Upper lobe of left lung (tissue), 6 donors: Measurements from ENCODE around the gene DGKB. TPM values are rescaled to one million over a fixed set of nuclear protein-coding genes. Genes with fewer than 3 reads are reported as not detected.

ENCODE experiments used
- ATAC-seq, 2 donors: fragments of 200-7000 bp; cut with Tn5 transposase; one replicate each; pipeline ENCODE4 v1.9.1; 2022; ENCODE audit warnings: mild to moderate bottlenecking in 2 of 2, moderate library complexity in 2 of 2; ENCODE audit not compliant: low FRiP score in 2 of 2
- DNase-seq, 2 donors: peaks; one replicate each; pipeline ENCODE4 v3.0.0-alpha.2; 2019 to 2020
- H3K27ac ChIP-seq, 4 donors: fragments of 200-600 bp; sonication (generic); one replicate each; pipeline ENCODE4 v1.5.1; 2016 to 2019
- H3K27me3 ChIP-seq, 4 donors: fragments of 200-600 bp; sonication (generic); one replicate each; pipeline ENCODE4 v1.5.1; 2017 to 2019
- H3K36me3 ChIP-seq, 4 donors: fragments of 200-600 bp; sonication (generic); one replicate each; pipeline ENCODE4 v1.5.1; 2016 to 2019
- H3K4me1 ChIP-seq, 4 donors: fragments of 200-600 bp; sonication (generic); one replicate each; pipeline ENCODE4 v1.5.1; 2018 to 2019
- H3K4me3 ChIP-seq, 4 donors: fragments of 200-600 bp; sonication (generic); one replicate each; pipeline ENCODE4 v1.5.1; 2017 to 2019; ENCODE audit warnings: mild to moderate bottlenecking in 2 of 4, moderate library complexity in 1 of 4
- H3K9me3 ChIP-seq, 4 donors: fragments of 200-600 bp; sonication (generic); one replicate each; pipeline ENCODE4 v1.5.1; 2018 to 2019
- EP300 ChIP-seq, 4 donors: sonication (generic); formaldehyde crosslinking; IDR thresholded peaks; one replicate each; pipeline ENCODE4 v1.5.1; 2017; ENCODE audit warnings: antibody characterized with exemption in 4 of 4, control low read depth in 2 of 4
- POLR2A ChIP-seq, 4 donors: fragments of 450-650 bp; IDR thresholded peaks; one replicate each; pipeline ENCODE4 v1.5.1; 2016 to 2017; ENCODE audit warnings: antibody characterized with exemption in 4 of 4, mild to moderate bottlenecking in 2 of 4
- POLR2AphosphoS5 ChIP-seq, 2 donors: sonication (generic); formaldehyde crosslinking; IDR thresholded peaks; one replicate each; pipeline ENCODE4 v1.5.1; 2017; ENCODE audit warnings: antibody characterized with exemption in 2 of 2
- WGBS, 2 donors: methylation state at CpG; one replicate each; pipeline ENCODE4 v1.1.5; 2017 to 2018; 5-methylcytosine and 5-hydroxymethylcytosine counted together
- total RNA-seq, 6 donors: library from RNA; depleted of rRNA in 4 of 6; stranded (reverse); fragments of >200 nt in 4 of 6; gene quantifications; one replicate each; pipeline versions ENCODE4 v1.1.0 to v1.2.1, GENCODE V29; 2016 to 2021
- TF ChIP-seq, protein P1 (sequence below), 6 experiments: fragments of 450-650 bp in 4 of 6; fragments of 200-600 bp in 2 of 6; sonication (generic) in 2 of 6; IDR thresholded peaks; one replicate each; pipeline ENCODE4 v1.5.1; 2016 to 2019; ENCODE audit warnings: antibody characterized with exemption in 6 of 6
- donor health status: DM: no; HTN: no; CAD: no; lungs with moderate emphysema.
- donor health status: DM: no; HTN: yes; CAD: no; lungs with severe emphysema.

The DGKB gene
- total RNA-seq, 6 donors from 2014 or later: 0.09 to 0.30 (median 0.30) TPM; not detected in 3

- H3K4me3 ChIP-seq: no peak overlapping the region
- ATAC-seq (no peak), DNase-seq (no peak)
- H3K36me3 ChIP-seq: no peaks in the 10 kb centered on the region
- no peaks in the 10 kb centered on the region for H3K9me3 ChIP-seq
- no peaks in the 10 kb centered on the region for H3K27me3 ChIP-seq
- H3K4me1 ChIP-seq: no peaks in the 10 kb centered on the region
- 35 to 58% methylated on average over 4 of the region's 4 CpGs for whole genome bisulfite sequencing, 2 donors
- TF ChIP-seq POLR2A (IDR thresholded peaks at IDR 0.05) (no peak), POLR2AphosphoS5 (IDR thresholded peaks at IDR 0.05) (no peak), EP300 (IDR thresholded peaks at IDR 0.05) (no peak)
- TF ChIP-seq, protein P1, sequence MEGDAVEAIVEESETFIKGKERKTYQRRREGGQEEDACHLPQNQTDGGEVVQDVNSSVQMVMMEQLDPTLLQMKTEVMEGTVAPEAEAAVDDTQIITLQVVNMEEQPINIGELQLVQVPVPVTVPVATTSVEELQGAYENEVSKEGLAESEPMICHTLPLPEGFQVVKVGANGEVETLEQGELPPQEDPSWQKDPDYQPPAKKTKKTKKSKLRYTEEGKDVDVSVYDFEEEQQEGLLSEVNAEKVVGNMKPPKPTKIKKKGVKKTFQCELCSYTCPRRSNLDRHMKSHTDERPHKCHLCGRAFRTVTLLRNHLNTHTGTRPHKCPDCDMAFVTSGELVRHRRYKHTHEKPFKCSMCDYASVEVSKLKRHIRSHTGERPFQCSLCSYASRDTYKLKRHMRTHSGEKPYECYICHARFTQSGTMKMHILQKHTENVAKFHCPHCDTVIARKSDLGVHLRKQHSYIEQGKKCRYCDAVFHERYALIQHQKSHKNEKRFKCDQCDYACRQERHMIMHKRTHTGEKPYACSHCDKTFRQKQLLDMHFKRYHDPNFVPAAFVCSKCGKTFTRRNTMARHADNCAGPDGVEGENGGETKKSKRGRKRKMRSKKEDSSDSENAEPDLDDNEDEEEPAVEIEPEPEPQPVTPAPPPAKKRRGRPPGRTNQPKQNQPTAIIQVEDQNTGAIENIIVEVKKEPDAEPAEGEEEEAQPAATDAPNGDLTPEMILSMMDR (IDR thresholded peaks at IDR 0.05): no peak
- H3K27ac ChIP-seq: no peak overlapping the region
Observed at GRCh38 chr7:14905764-14906163, 3.2 kb upstream of the DGKB start.

DNA sequence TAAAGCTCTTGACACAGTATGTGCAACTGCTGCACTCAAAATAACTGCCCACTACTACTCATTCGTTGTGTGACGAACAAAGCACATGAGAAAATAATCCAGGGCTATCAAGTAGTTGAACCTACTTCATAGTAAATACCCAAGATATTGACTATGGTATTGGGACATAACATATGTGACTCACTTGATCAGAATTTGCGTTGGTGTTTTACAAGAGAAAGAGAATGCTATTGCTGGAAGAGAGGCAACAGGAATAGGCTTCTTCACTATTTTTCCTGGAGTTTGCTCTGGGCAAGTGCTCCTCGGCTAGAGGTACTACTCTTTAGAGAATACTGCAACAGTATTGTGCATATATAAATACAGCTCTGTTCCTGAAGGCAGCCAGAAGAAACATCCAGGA, 2.5 kb downstream of the DGKB start:
- Histone ChIP-seq H3K4me3 (no peak overlapping the region), H3K9me3 (no peaks in the 10 kb centered on the region), H3K27ac (no peak overlapping the region), H3K4me1 (no peaks in the 10 kb centered on the region), H3K36me3 (no peaks in the 10 kb centered on the region), H3K27me3 (no peaks in the 10 kb centered on the region)
- TF ChIP-seq EP300 (IDR thresholded peaks at IDR 0.05) (no peak), POLR2AphosphoS5 (IDR thresholded peaks at IDR 0.05) (no peak), POLR2A (IDR thresholded peaks at IDR 0.05) (no peak)
- TF ChIP-seq, protein P1 (IDR thresholded peaks at IDR 0.05): no peak
- ATAC-seq (no peak), DNase-seq (no peak)
- WGBS, 2 donors: 84 to 86% methylated on average over 4 of the region's 4 CpGs

DNA sequence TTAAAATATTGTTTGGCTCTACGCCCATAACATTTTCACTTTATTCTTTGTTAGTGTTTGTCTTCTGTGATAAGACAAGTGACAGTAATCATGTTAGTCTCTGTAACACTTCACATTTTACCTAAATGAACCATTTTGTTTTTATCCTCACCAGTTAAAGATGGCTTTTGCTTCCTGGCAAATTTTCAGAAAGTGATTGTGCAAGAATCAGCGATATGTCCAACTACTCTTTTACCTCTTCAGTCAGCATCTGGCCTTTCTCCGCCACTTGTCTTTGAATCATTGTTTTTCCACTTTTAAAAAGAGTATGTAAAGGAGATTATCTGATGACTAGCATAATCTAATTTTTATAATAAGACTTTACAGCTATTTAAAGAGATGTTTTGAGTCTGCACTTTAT, 3.5 kb downstream of the DGKB start:
- TF ChIP-seq, protein P1 (IDR thresholded peaks at IDR 0.05): no peak
- TF ChIP-seq EP300 (IDR thresholded peaks at IDR 0.05) (no peak), POLR2A (IDR thresholded peaks at IDR 0.05) (no peak), POLR2AphosphoS5 (IDR thresholded peaks at IDR 0.05) (no peak)
- DNase-seq: no peak

GRCh38 chr7:14896461-14896860, 6.1 kb downstream of the DGKB start:
- no peaks in the 10 kb centered on the region for H3K4me1 ChIP-seq
- H3K27me3 ChIP-seq: no peaks in the 10 kb centered on the region
- TF ChIP-seq, protein P1 (IDR thresholded peaks at IDR 0.05): no peak
- no peak for TF ChIP-seq POLR2AphosphoS5 (IDR thresholded peaks at IDR 0.05)
- no peak for TF ChIP-seq POLR2A (IDR thresholded peaks at IDR 0.05)
- TF ChIP-seq EP300 (IDR thresholded peaks at IDR 0.05): no peak
- H3K4me3 ChIP-seq: no peak overlapping the region
- DNase-seq (no peak), ATAC-seq (no peak)
- no peaks in the 10 kb centered on the region for H3K9me3 ChIP-seq
- WGBS, 2 donors: 80 to 91% methylated on average over 2 of the region's 2 CpGs
- H3K27ac ChIP-seq: no peak overlapping the region
- no peaks in the 10 kb centered on the region for H3K36me3 ChIP-seq

More for the DNA sequence above, 3.5 kb downstream of the DGKB start:
- H3K4me3 ChIP-seq: no peak overlapping the region
- ATAC-seq: no peak
- no peaks in the 10 kb centered on the region for H3K27me3 ChIP-seq
- H3K36me3 ChIP-seq: no peaks in the 10 kb centered on the region
- no peaks in the 10 kb centered on the region for H3K9me3 ChIP-seq
- no peaks in the 10 kb centered on the region for H3K4me1 ChIP-seq
- 52 to 65% methylated on average over 3 of the region's 3 CpGs for WGBS, 2 donors
- no peak overlapping the region for H3K27ac ChIP-seq

DNA sequence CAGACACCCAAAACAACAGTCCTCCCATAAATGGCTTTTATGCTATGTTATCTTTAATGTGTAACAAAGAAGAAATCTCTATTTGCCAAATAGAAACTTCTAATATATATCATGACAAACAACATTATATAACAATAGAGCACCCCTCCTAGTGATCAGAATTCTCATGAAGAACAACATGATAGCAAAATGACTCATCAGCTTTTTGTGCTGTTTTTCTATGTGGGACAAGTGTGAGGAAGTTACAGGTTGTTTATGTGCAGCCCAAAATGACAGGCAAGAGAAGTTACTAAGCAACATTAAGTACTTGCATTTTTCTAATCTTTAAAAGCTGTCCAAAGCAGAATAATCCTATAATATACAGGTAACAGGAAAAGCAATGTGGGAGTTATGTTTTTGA, 7.7 kb downstream of the DGKB start:
- no peak for DNase-seq
- TF ChIP-seq EP300 (IDR thresholded peaks at IDR 0.05) (no peak), POLR2AphosphoS5 (IDR thresholded peaks at IDR 0.05) (no peak), POLR2A (IDR thresholded peaks at IDR 0.05) (no peak)
- TF ChIP-seq, protein P1 (IDR thresholded peaks at IDR 0.05): no peak
- H3K27ac ChIP-seq: no peak overlapping the region
- no peaks in the 10 kb centered on the region for H3K36me3 ChIP-seq
- H3K9me3 ChIP-seq: no peaks in the 10 kb centered on the region
- no peaks in the 10 kb centered on the region for H3K27me3 ChIP-seq
- ATAC-seq: no peak
- H3K4me3 ChIP-seq: no peak overlapping the region
- no peaks in the 10 kb centered on the region for H3K4me1 ChIP-seq
